ENCODE measurements around the gene RSBN1L.

RSBN1L gene

GRCh38 chr7:77808517-77808916 is 112.3 kb downstream of the RSBN1L start:
- DNase-seq (ENCODE audit: low spot score) = no peak

- DNase-seq (ENCODE audit: low spot score) = no peak
Observed at GRCh38 chr7:77811516-77812289, 115.4 kb downstream of the RSBN1L start.

DNA sequence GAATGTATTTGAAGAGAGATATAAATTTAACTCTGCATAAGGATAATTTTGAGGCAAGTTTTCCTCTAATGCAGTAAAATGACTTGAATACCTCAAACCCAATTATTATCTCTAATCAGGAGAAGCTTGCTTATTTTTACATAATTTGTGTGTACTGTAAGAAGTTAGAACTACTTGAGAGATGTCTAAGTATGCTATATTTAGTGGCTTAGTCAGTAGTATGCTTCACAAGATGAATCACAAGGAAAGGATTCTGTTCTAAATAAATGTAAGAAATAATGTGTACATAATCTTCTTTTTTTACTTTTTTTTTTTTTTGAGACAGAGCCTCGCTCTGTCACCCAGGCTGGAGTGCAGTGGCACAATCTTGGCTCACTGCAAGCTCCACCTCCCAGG is 116.0 kb downstream of the RSBN1L start:
- DNase-seq (ENCODE audit: low spot score) = peak; percentile 67

- DNase-seq (ENCODE audit: low spot score) = no peak
Observed at GRCh38 chr7:77813180-77813579, 116.9 kb downstream of the RSBN1L start.

GRCh38 chr7:77819021-77819420 is 122.8 kb downstream of the RSBN1L start:
- no peak for DNase-seq (ENCODE audit: low spot score)

DNA sequence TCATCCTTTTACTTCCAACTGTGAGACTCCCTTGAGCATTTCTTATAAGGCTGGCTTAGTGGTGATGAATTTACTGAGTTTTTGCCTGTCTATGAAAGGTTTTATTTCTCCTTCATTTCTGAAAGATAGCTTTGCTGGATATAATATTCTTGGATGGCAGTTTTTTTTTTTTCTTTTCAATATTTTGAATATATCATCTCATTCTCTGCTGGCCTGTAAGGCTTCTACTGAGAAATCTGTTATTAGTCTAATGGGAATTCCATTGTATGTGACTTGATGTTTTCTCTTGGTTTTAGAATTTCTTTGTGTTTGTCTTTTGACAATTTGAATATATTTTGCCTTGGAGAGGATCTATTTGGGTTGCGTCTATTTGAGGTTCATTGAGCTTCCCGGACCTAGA is 124.7 kb downstream of the RSBN1L start:
- no peak for DNase-seq (ENCODE audit: low spot score)

- DNase-seq (ENCODE audit: low spot score) = no peak
Observed at GRCh38 chr7:77822269-77822668, 126.0 kb downstream of the RSBN1L start.

- no peak for DNase-seq (ENCODE audit: low spot score)
Observed at GRCh38 chr7:77823787-77824186, 127.5 kb downstream of the RSBN1L start.

- no peak for DNase-seq (ENCODE audit: low spot score)
Observed at GRCh38 chr7:77824636-77825035, 128.4 kb downstream of the RSBN1L start.

DNA sequence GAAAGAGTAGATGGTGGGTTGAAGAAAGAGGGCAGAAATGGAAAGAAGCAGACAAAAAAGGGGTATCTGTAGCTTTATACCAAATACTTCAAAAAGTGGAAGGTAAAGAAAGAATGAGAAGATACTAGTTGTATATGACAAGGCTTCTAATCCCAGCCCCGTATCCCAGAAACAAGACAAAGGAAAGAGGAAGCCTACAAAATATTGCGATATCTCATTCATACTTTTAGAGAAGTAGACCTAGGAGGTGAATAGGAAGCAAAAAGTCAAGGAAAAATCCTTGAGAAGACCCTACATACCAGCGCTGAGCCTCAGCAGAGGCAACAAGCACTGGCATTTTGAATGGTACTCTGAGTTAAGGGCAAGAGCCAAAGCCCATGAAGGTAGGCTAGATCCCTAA is 128.9 kb downstream of the RSBN1L start:
- no peak for DNase-seq (ENCODE audit: low spot score)

DNA sequence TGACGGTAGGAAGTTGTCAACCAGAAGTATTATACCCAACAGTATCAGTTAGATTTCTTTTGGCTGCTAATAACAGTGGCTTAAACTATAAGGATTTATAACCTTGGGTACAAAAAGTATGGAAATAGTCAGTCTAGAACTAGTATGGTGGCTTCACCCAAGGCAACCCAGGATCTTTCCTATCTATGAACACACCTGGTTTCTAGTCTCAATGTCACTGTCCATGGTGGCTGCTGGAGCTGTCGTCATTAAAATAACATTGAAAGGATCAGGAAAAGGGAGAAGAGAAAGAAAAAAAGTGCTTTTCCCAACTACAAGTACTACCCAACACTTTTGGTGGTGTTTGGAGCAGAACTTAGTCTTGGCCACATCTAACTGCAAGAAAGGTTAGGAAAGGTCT is 130.0 kb downstream of the RSBN1L start:
- no peak for DNase-seq (ENCODE audit: low spot score)

GRCh38 chr7:77827999-77828398 is 131.7 kb downstream of the RSBN1L start:
- no peak for DNase-seq (ENCODE audit: low spot score)

DNA sequence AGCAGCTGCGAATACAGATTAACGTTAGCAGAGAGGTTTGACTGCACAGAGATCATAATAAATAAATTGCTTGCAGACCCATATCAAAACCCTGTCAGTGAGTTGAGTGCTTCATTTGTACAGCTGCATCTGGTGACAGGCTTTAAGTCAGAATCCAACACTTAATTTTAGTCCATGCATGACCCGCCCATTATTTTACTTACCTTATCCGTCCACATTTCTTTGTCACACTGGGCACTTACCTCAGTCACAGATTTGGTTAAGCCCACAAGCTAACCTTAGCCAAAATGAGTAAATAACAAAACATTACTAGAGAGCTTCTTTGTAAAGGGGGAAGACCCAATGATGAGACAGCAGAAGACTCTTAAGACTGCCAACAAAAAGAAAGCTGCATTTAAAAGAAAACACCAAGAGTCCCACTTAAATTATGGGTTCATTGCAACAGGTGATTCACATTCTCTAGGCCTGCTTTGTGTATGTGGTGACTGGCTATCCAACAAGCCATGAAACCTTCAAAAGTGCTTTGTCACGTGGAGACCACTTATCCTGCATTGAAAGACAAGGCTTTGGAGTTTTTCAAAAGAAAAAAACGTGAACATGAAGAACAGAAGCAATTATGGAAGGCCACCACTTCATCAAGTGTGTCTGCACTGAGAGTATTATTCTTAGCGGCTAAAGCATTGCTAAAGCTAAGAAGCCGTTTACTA is 134.5 kb downstream of the RSBN1L start:
- no peak for DNase-seq (ENCODE audit: low spot score)

- no peak for DNase-seq (ENCODE audit: low spot score)
Observed at GRCh38 chr7:77831481-77831880, 135.2 kb downstream of the RSBN1L start.

DNA sequence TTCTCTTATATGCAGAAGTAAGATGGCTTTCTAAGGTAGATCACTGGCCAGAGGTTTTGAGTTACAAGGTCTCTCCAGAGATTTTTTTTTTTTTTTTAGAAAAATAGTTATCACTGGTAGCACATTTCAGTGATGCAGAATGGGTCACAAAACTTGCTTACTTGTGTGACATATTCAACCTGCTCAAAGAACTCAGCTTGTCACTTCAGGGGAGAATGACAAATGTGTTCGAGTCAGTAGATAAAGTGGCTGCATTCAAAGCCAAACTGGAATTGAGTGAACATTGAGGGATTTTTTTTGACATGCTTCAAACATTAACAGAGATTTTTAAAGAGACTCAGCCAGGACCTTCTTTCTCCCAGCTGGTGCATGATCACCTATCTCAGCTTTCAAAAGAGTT is 135.7 kb downstream of the RSBN1L start:
- DNase-seq (ENCODE audit: low spot score) = no peak

All from AG08395 (cell line).